Measurements from ENCODE around the gene TRIM38.

TRIM38 gene

GRCh38 chr6:25951296-25952032 lies 11.1 kb upstream of the TRIM38 start:
- H3K4me3 ChIP-seq (ENCODE audit: low read length): no peak overlapping the region
- TF ChIP-seq ZNF274 (IDR thresholded peaks at IDR 0.05; ENCODE audit: low read depth, low read length): no peak

DNA sequence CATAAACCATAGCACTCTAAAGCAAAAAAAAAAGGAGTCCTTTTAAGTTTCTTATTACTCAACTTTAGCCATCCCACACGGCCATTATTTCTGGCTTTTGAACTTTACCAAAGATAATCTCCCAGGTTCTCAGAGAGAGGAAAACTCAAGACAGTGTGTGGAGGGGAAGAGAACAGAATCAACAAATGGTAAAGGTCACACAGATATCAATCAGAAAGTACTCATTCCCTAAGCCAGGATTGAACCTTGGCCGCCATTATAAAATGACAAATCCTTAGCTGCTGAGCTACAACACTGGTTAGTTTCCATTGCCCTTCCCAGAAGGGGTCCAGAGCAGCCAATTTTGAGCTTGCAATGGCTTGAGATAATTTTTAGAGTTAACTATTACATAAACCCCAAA lies 10.1 kb upstream of the TRIM38 start:
- TF ChIP-seq ZNF274 (IDR thresholded peaks at IDR 0.05; ENCODE audit: low read depth, low read length): no peak
- no peak overlapping the region for H3K4me3 ChIP-seq (ENCODE audit: low read length)

DNA sequence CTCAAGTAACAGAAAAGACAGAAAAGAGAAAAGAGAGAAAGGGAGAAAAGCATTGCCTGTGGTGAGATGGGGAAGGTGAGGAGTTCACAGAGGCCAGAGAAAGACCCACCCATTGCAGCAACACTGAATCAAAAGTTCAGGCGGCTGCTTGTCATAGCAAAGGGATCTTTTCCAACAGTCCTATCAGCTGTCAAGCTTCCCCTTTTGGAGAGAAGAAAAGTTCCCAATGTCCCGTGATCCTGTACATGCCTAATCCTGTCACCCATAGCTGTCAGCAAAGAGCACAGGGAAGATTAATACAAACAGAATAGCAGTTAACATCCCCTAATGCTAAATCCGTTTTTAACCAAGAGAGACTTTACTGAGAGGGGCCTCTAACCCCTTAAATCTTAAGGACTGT lies 8.9 kb upstream of the TRIM38 start:
- TF ChIP-seq ZNF274 (IDR thresholded peaks at IDR 0.05; ENCODE audit: low read depth, low read length): no peak
- no peak overlapping the region for H3K4me3 ChIP-seq (ENCODE audit: low read length)

GRCh38 chr6:25954756-25955155 lies 7.8 kb upstream of the TRIM38 start:
- no peak for TF ChIP-seq ZNF274 (IDR thresholded peaks at IDR 0.05; ENCODE audit: low read depth, low read length)
- no peak overlapping the region for H3K4me3 ChIP-seq (ENCODE audit: low read length)

- no peak overlapping the region for H3K4me3 ChIP-seq (ENCODE audit: low read length)
- no peak for TF ChIP-seq ZNF274 (IDR thresholded peaks at IDR 0.05; ENCODE audit: low read depth, low read length)
These were observed 6.4 kb upstream of the TRIM38 start for GRCh38 chr6:25956226-25956625.

GRCh38 chr6:25958700-25959162 lies 3.9 kb upstream of the TRIM38 start:
- no peak overlapping the region for H3K4me3 ChIP-seq (ENCODE audit: low read length)
- no peak for TF ChIP-seq ZNF274 (IDR thresholded peaks at IDR 0.05; ENCODE audit: low read depth, low read length)

DNA sequence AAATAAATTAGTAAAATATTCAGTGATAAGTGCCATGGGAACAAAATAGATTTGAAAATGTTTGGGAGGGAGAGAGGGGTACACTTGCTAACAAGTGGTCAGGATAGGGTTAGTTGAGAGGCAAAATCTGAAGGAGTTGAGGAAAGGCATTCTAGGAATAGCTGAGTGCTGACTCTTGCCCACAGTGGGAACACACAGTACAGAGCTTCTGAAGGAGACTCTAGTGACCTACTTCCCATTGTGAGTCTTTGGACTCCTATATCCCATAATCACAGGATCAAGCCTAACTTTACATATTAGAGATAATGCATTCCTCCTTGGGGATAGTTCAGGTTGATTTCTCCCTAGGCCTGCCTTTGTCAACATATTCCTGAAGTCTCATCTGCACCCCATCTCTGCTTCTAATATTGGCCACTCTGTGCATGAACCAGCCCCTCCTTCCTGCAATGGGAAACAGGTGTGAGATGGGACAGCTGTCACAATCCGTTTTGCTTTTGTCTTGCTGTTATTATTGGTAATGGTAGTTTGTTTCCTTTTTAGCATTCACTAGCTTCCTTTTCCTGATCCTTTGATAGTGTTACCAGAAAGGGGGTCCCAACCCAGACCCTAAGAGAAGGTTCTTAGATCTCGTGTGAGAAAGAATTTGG lies 2.6 kb upstream of the TRIM38 start:
- TF ChIP-seq ZNF274 (IDR thresholded peaks at IDR 0.05; ENCODE audit: low read depth, low read length): no peak

GRCh38 chr6:25960734-25961133 lies 1.9 kb upstream of the TRIM38 start:
- H3K4me3 ChIP-seq (ENCODE audit: low read length): no peak overlapping the region
- TF ChIP-seq ZNF274 (IDR thresholded peaks at IDR 0.05; ENCODE audit: low read depth, low read length): no peak

More for the DNA sequence above, 2.6 kb upstream of the TRIM38 start:
- H3K4me3 ChIP-seq (ENCODE audit: low read length): no peak overlapping the region; the same call in 1 of the 2 replicates

GRCh38 chr6:25961619-25962148 lies 918 bp upstream of the TRIM38 start:
- H3K4me3 ChIP-seq (ENCODE audit: low read length): peak overlapping the region; percentile 88; the same call in 1 of the 2 replicates
- no peak for TF ChIP-seq ZNF274 (IDR thresholded peaks at IDR 0.05; ENCODE audit: low read depth, low read length)

- TF ChIP-seq ZNF274 (IDR thresholded peaks at IDR 0.05; ENCODE audit: low read depth, low read length): no peak
These were observed 973 bp downstream of the TRIM38 start for GRCh38 chr6:25963426-25964123.

DNA sequence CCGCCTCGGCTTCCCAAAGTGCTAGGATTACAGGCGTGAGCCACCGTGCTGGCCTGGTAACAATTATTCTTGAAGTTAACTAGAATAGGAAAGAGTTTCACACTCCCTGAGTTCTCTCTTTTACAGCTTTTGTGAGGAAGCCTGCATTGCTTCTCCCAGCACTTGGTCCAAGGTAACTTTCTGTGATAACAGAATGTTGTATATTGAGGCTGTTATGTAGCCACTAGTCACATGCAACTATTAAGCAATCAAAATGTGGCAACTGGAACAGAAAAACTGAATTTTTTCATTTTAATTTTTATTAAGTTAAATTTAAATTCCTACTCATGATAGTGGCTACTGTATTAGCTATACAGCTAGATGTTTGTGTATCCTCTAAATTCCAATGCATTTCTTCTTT lies 2.5 kb downstream of the TRIM38 start:
- TF ChIP-seq ZNF274 (IDR thresholded peaks at IDR 0.05; ENCODE audit: low read depth, low read length): no peak
- H3K4me3 ChIP-seq (ENCODE audit: low read length): peak overlapping the region; percentile 54; the same call in 1 of the 2 replicates

More at GRCh38 chr6:25963426-25964123, 973 bp downstream of the TRIM38 start:
- peak overlapping the region; percentile 88 for H3K4me3 ChIP-seq (ENCODE audit: low read length)

DNA sequence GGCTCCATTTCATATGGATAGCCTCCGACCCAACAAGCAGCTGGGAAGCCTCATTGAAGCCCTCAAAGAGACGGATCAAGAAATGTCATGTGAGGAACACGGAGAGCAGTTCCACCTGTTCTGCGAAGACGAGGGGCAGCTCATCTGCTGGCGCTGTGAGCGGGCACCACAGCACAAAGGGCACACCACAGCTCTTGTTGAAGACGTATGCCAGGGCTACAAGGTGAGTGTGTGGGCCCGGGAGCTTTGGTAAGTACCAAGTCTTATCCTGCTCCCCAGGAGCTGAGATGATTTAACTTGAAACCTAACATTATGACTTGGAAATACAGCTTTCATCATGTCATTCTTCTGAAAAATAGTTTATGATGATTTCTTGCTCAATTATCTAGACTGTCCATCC lies 4.1 kb downstream of the TRIM38 start:
- H3K4me3 ChIP-seq (ENCODE audit: low read length): peak overlapping the region; percentile 27; the same call in 1 of the 2 replicates
- no peak for TF ChIP-seq ZNF274 (IDR thresholded peaks at IDR 0.05; ENCODE audit: low read depth, low read length)

DNA sequence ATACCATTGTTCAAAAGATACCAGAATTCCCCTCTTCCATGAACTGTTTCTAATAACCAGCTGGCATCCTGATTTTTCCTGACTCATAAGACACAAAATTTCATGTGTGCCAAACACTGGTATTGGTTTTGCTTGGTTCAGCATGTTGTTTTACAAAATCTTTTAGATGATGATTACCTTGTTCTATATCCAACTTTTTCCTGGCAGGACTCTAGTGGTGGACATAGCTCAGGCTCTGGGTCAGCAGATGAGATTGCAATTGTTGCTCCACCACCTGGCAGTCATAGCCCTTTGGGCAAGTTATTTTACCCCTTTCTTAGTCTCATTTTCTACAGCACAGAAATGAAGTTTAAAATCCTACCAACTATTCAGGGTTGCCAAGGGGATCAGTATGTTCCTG lies 6.2 kb downstream of the TRIM38 start:
- no peak for TF ChIP-seq ZNF274 (IDR thresholded peaks at IDR 0.05; ENCODE audit: low read depth, low read length)
- H3K4me3 ChIP-seq (ENCODE audit: low read length): no peak overlapping the region

DNA sequence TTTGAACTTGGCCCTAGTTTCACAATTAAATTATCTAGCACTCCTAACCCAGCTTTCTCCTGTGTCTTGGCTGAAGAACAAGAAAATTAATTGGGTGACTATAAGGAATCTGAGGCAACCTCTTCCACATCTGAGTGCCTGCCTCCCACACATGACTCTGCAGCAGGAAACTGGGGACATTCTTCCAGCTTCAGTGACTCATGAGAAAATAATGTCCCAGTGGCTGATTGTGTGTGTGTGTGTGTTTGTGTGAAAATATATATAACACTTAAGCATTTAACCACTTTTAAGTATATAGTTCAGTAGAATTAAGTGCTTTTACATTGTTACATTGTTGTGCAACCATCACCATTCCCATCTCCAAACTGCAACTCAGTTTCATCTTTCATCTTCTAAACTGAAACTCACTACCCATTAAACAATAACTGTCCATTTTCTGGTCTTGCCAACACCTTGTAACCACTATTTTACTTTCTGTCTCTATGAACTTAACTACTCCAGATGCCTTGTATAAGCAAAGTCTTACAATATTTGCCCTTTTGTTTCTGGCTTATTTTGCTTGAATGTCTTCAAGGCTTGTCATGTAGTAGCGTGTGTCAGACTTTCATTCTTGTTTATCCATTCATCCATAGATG lies 8.7 kb downstream of the TRIM38 start:
- peak overlapping the region; percentile 14; the same call in 1 of the 2 replicates for H3K4me3 ChIP-seq (ENCODE audit: low read length)
- no peak for TF ChIP-seq ZNF274 (IDR thresholded peaks at IDR 0.05; ENCODE audit: low read depth, low read length)

All from GM08714 (cell line).